Activated CD4-positive, alpha-beta T cell treated with anti-CD3 and anti-CD28 coated beads, Interleukin-2, amount 50 U/mL, for 24 hours (primary cell): ENCODE data around the gene SLC8A1.

Experiments
- DNase-seq, 2 donors: peaks; one replicate each; pipeline ENCODE4 v3.0.0-alpha.2; 2020; ENCODE audit warnings: low read depth in 1 of 2, low spot score in 1 of 2

SLC8A1 gene

GRCh38 chr2:40120026-40120425 is 331.9 kb downstream of the SLC8A1 start:
- DNase-seq, result no peak

GRCh38 chr2:40118622-40119021 is 333.3 kb downstream of the SLC8A1 start:
- DNase-seq, result no peak

- DNase-seq, result no peak
Measured at GRCh38 chr2:40115894-40116293, 336.0 kb downstream of the SLC8A1 start.

GRCh38 chr2:40115348-40115747 is 336.5 kb downstream of the SLC8A1 start:
- no peak for DNase-seq

DNA sequence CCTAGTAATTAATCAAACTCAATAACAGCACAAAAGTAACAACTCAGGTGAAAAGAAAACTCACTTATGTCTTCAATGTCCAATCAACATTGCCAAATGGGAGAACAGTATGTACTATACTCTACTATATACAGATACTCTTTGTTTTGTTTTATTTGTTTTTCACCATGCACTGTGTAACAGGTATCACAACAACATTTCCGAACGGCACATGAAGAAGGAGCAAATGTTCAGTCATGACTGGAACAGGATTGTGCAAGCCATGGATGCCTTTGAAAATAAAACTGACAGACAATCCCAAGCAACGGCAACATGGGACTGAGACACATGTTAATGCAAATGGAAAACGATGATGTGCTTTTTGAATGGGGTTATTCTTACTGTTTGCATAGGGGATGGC is 337.9 kb downstream of the SLC8A1 start:
- no peak for DNase-seq

DNA sequence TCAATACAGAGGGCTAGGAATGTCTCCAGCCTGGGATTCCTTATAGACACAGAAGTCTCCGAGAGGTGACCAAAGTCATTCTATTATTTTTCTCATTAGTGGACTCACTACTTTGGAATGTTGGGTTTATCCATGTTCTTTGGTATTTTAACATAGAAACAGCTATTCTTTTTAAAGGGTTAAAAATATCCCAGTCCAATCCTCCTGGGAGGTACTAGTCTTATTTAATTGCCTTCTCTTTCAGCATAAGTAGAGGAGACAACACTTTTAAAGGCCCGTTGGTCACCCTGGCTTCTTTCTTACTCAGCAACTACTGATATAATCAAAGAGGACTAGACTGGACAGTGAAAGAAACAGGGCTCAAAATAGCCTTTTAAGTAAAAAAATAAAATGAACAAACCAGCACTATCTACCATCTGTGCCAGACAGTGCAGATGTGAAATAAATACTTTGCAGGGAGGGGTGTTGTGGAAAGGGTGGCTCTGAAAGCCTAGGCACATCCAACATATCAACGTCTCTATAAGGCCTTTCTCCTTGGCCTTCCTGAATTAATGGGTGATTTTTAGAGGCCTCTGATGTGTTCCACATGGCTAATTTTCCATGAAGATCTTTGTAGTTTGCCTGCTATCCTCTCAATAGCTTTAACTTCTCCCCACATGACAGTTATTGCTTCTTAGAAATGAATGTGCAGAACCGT is 338.5 kb downstream of the SLC8A1 start:
- DNase-seq, result no peak

DNA sequence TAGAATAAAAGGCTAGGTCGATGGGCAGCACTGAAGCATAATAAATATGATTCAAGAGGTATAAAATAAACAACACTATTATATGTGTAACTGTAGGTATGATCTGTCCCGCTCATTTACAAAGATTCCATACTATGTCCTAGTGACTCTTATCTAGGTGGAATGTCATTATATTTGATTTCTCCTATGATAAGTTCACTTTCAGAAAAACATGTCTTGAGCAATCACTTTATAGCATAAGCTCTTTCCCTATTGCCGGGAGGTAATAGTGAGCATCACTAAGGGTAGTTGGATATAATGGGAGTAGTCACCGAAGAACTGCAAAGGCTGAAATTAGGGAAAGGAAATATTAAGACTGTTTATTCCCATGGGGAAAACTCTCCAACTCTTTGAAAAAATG is 342.5 kb downstream of the SLC8A1 start:
- no peak for DNase-seq

- DNase-seq, result no peak
Measured at GRCh38 chr2:40108851-40109250, 343.0 kb downstream of the SLC8A1 start.

DNA sequence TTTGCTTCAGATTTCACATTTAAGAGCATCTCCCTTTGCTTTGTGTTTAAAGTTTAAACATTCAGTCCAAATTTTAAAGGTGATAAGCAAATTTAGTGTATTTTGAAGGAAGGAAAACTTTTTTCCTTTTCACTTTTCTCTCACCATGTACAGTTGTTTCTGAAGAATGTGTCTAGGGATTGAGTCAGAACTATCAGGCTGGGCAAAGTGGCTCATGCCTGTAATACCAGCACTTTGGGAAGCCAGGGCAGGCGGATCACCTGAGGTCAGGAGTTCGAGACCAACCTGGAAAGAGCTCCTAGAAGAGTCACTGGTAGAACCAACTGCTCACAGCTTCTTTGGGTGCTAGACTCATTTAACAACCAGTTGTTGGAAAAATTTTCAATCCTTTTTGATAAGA is 345.8 kb downstream of the SLC8A1 start:
- DNase-seq, result no peak

DNA sequence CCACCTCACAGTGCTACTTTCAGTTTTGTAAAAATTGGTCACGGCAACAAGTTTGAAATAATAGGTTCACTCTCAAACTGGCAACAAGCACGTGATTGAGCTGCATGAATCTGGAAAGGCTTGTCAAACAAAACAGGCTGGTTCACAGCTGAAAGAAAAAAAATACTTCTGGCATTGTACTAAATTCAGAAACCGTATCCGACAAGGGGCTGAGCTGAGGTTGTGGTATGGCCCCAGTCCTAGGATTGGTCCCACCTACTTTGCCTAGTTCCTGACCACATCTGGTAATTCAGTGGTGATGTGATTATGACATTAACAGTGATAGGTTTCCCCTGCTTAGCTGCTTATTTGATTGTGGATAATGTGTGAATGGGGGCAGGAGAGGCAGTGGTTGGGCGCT is 346.3 kb downstream of the SLC8A1 start:
- DNase-seq, result no peak

DNA sequence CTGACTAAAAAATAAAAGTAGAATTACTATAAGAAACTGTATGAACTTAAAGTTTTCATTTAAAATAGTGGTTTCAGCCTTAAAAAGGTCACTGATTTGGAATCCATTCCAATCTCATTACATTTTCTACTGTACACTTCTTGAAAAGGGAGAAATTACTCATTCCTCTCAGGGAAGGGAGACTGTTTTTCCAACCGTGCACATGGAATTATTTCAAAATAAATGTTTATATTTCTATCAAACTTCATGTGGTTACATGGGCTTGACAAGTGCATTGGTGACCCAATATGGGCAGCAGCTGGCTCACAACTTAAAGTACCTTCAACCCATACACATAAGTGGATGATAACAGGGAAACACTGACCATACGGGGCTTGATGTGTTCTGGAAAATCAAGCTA is 348.3 kb downstream of the SLC8A1 start:
- no peak for DNase-seq

DNA sequence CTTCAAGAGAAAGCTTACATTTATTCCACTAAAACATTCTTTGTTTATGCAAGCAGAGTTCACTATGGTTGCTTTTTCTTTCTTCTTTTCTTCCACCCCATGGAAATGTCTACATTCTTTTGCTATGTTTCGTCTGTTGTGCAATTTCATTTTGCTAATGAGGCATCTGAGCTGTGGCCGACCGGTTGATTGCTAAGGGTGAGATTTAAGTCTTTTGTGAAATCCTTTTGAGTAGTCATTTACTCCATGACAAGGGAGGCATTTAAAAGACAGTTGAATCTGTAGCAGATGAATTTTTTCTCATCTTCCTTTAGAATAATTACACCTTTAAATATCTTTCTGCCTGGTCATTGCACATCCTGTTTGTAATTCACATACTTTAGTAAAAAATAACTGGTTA is 348.7 kb downstream of the SLC8A1 start:
- no peak for DNase-seq

- DNase-seq, result no peak
Measured at GRCh38 chr2:40102447-40102846, 349.4 kb downstream of the SLC8A1 start.

GRCh38 chr2:40101131-40101575 is 350.7 kb downstream of the SLC8A1 start:
- no peak for DNase-seq

GRCh38 chr2:40100676-40101075 is 351.2 kb downstream of the SLC8A1 start:
- no peak for DNase-seq

DNA sequence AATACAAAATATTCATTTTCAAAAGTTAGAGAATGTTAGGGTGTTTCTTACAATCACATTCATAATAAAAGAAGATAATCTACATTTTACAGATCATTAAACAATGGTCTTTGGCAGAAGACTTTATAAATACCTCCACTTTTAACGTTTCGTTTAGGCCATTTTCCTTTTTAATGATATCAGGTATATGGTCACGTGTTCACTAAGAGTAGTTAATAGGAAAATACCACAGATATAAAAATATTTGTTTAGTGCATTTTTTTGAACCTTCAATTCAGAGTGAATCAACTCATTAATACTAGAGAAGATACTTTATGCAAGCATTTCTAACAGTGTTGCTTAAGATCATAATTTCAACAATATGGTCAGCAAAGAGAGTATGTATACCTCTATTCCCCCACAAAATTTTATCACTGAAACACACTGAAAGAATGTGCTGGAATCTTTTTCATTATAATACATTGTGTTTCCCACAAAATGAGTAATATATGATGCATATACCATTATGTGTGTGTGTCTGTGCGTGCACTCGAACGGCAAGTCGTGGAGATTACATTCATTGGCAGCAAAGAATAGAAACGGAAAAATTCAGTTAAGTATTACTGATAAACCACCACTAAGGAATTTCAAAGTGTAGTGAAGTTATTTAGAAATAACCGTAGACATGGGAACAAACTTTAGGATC is 353.0 kb downstream of the SLC8A1 start:
- DNase-seq, result no peak

DNA sequence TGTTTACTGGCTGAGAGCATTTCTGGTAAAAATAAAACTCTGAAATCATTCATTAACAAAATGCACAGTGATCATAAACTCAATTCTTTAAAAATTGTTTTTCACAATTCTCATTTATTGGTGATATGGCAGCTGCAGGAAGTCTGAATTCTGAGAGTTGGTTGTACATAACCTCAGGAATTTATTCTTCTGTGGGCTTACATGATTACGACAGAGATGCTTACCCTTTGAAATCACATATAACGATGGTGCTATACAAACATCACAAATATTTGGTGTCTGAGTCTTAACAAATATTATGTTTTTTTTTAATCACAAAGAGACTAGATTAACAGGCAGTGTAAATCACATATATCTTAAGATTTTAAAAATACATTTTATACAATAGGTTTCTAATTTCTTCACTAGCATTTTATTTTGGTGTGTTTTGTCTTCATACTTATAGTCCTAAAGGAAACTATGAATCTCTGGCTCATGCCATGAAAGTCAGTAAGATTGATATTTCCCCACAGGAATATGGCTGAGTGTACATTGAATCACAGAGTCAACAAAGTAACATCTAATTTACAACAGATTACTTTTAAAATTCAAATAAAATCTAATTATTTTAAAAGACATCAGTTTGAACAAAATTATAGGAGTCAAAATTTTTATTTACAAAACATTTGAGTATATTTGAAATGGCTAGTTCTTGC is 354.1 kb downstream of the SLC8A1 start:
- DNase-seq, result no peak

DNA sequence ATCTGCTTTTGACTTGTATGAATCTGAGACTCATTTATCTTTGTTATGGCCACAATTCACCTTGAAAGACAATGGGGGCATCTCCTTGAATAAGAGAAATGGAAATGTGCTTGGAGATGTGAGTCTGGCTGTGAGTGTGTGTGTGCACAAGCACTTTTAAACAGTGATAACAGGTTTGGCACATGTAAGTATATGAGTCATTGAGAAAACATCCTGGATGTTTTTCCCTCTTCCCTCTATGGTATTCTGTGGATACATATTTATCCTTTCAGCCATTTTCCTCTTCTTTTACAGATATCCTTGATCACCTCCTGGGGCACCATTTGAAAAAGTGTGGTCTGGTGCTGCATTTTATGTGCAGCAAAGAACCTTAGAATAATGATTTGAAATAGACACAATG is 355.5 kb downstream of the SLC8A1 start:
- DNase-seq, result no peak

- no peak for DNase-seq
Measured at GRCh38 chr2:40095000-40095399, 356.9 kb downstream of the SLC8A1 start.

DNA sequence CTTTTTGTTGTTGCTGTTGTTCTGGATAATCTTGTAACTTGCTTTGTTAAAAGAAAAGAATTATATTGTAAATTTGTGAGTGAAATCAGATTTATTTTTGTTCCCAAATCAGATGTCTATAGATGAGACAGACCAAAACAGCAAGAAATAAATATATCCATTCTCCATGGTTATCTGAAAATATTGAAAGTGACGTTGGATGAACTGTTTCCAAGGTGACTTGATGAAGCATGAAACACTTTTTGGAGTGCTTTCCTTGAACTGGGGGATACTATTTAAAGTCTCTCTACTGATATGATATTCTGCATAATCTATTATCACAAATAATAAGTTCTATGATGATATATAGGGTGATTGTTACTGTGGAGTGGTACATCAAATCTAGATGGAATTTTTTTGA is 357.4 kb downstream of the SLC8A1 start:
- DNase-seq, result no peak

DNA sequence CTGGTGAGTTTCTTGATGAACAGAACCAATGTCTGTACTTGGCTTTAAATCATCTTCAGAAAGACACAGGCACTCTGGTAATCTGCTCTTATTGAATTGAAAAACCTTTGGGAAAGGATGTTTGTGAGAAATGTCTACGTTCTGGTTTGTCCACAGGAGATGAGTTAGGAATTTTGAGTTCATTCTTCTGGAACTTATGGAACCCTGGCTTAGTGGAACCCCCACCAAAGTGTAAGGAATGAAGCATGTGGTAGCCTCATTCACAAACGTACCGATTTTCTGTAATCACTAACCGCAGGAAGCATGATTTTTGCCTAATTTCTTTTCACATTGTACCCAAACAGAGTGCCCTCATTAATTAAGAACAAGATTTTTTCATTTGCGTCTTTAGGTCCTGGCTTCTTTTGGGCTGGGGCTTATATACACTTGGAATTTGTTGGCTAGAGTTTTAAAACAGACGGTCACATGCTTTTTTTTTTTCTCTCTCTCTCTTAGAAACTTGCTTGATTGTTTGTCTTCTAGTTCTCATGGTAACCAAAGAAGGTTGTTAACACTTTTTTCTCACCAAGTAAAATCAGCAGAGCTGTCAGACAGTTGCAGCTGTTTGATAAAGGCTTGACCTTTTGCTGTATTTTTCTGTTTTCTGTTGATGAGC is 358.7 kb downstream of the SLC8A1 start:
- no peak for DNase-seq

DNA sequence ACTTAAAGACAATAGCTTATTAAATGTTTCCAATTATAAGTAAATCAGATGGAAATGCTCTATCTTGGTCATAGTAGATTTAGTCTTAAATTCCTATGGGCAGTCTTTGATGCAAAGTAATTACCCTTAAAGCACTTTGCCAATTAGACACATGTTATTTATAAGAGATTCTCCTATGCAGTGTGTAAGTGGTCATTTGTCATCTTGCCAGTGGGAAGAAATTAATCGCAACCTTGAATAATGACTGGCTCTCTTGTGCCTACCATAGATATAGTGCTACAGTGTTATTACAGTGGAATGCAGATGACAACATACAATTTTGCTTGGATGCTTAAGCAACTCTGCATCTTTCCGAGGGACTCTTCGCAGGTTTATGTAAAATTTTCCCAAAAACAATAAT is 361.8 kb downstream of the SLC8A1 start:
- no peak for DNase-seq
